GM10266 (cell line): ENCODE data around the gene LSM8.
"Not testable (repeated sequence)": the region's sequence is repeated elsewhere in the genome, so short reads cannot be mapped to it uniquely, and the experiment has no call there.

Source experiments
- DNase-seq: peaks from one replicate; pipeline ENCODE4 v3.0.0; 2012; ENCODE audit errors: extremely low spot score
- CTCF ChIP-seq: IDR thresholded peaks from 2 replicates; pipeline ENCODE4 v1.5.1; 2012; ENCODE audit warnings: mild to moderate bottlenecking, low read depth; ENCODE audit not compliant: control insufficient read depth, insufficient read depth; ENCODE audit errors: missing control alignments

The LSM8 gene

GRCh38 chr7:118220583-118220982, 36.6 kb downstream of the LSM8 start:
- no peak for DNase-seq
- TF ChIP-seq CTCF, result no peak

GRCh38 chr7:118222591-118222990, 38.6 kb downstream of the LSM8 start:
- TF ChIP-seq CTCF, result no peak
- no peak for DNase-seq

- DNase-seq, result no peak
- no peak for TF ChIP-seq CTCF
Measured at GRCh38 chr7:118224521-118224920, 40.6 kb downstream of the LSM8 start, which contains the start of gene ANKRD7. Gene ANKRD7 (plus strand): TSS chr7:118224704. CDS start chr7:118224831, 127 bp downstream.

GRCh38 chr7:118232837-118233236, 48.9 kb downstream of the LSM8 start:
- no peak for DNase-seq
- TF ChIP-seq CTCF, result no peak

- DNase-seq, result no peak
- no peak for TF ChIP-seq CTCF
Measured at GRCh38 chr7:118233799-118234198, 49.8 kb downstream of the LSM8 start.

- DNase-seq, result no peak
- no peak for TF ChIP-seq CTCF
Measured at GRCh38 chr7:118239014-118239413, 55.0 kb downstream of the LSM8 start.

GRCh38 chr7:118240320-118240719, 56.4 kb downstream of the LSM8 start:
- DNase-seq, result not testable (repeated sequence)
